Loucy (cell line): ENCODE data around the gene PIGO.

Experiments used
- H2AFZ ChIP-seq: fragments of 200-600 bp; sonication (generic); 2 replicates; pipeline ENCODE4 v1.6.0; 2016; ENCODE audit warnings: antibody characterized with exemption, mild to moderate bottlenecking, low read length, moderate library complexity
- H3F3A ChIP-seq: fragments of 200-600 bp; 2 replicates; pipeline ENCODE4 v1.6.0; 2016; ENCODE audit warnings: antibody characterized with exemption, low read depth, mild to moderate bottlenecking
- H3K27me3 ChIP-seq: fragments of 200-600 bp; sonication (generic); 2 replicates; pipeline ENCODE4 v1.6.1; 2014; ENCODE audit warnings: low read length, mild to moderate bottlenecking; ENCODE audit not compliant: insufficient read depth, poor library complexity, severe bottlenecking
- H3K36me3 ChIP-seq: fragments of 200-600 bp; sonication (generic); 2 replicates; pipeline ENCODE4 v1.6.1; 2016; ENCODE audit warnings: low read length; ENCODE audit not compliant: insufficient read depth
- H3K4me1 ChIP-seq: fragments of 200-600 bp; sonication (generic); 2 replicates; pipeline ENCODE4 v1.5.1; 2014; ENCODE audit warnings: low read length, mild to moderate bottlenecking; ENCODE audit not compliant: insufficient read depth, poor library complexity, severe bottlenecking
- H3K4me2 ChIP-seq: fragments of 200-600 bp; sonication (generic); 2 replicates; pipeline ENCODE4 v1.6.0; 2014; ENCODE audit warnings: antibody characterized with exemption, low read length, low read depth, mild to moderate bottlenecking; ENCODE audit not compliant: poor library complexity, severe bottlenecking
- H3K4me3 ChIP-seq: fragments of 200-600 bp; sonication (generic); 2 replicates; pipeline ENCODE4 v1.5.1; 2014; ENCODE audit warnings: low read length, mild to moderate bottlenecking, mixed read lengths; ENCODE audit not compliant: poor library complexity, severe bottlenecking
- H3K79me2 ChIP-seq: fragments of 200-600 bp; sonication (generic); 2 replicates; pipeline ENCODE4 v1.6.1; 2014; ENCODE audit warnings: low read length; ENCODE audit not compliant: insufficient read depth
- H3K9ac ChIP-seq: fragments of 200-600 bp; sonication (generic); 2 replicates; pipeline ENCODE4 v1.6.0; 2014; ENCODE audit warnings: mild to moderate bottlenecking, low read depth, low read length, moderate library complexity; ENCODE audit not compliant: poor library complexity, severe bottlenecking
- H3K9me2 ChIP-seq: fragments of 200-600 bp; sonication (generic); replicated peaks from 2 replicates; pipeline ENCODE4 v1.6.1; 2016; ENCODE audit warnings: low read depth, low read length, mixed read lengths
- H3K9me3 ChIP-seq: fragments of 200-600 bp; sonication (generic); 2 replicates; pipeline ENCODE4 v1.6.1; 2014; ENCODE audit warnings: mild to moderate bottlenecking, antibody characterized with exemption, low read length, low read depth; ENCODE audit not compliant: insufficient read depth
- H4K20me1 ChIP-seq: fragments of 200-600 bp; sonication (generic); 2 replicates; pipeline ENCODE4 v1.6.0; 2014; ENCODE audit warnings: antibody characterized with exemption, low read length, mild to moderate bottlenecking; ENCODE audit not compliant: insufficient read depth, poor library complexity, severe bottlenecking
- EZH2phosphoT487 ChIP-seq: fragments of 200-600 bp; IDR thresholded peaks from 2 replicates; pipeline ENCODE4 v1.6.1; 2018; ENCODE audit warnings: antibody characterized with exemption, mild to moderate bottlenecking, moderate library complexity, borderline replicate concordance
- TF ChIP-seq, protein P1 (sequence below): fragments of 200-600 bp; sonication (generic); conservative IDR thresholded peaks from 2 replicates; pipeline ENCODE4 v1.5.1; 2014; ENCODE audit warnings: mild to moderate bottlenecking, antibody characterized with exemption, low read length

PIGO gene

GRCh38 chr9:35085078-35085477 lies 11.3 kb downstream of the PIGO start:
- Histone ChIP-seq H3K9me2 (no peaks in the 10 kb centered on the region), H3K27me3 (no peaks in the 10 kb centered on the region), H3K4me1 (peaks cover 3% of the 10 kb centered on the region), H2AFZ (no peak overlapping the region), H3K4me2 (no peak overlapping the region), H4K20me1 (no peaks in the 10 kb centered on the region), H3K4me3 (no peak overlapping the region), H3K79me2 (no peaks in the 10 kb centered on the region), H3K9me3 (no peaks in the 10 kb centered on the region), H3K9ac (no peak overlapping the region), H3K36me3 (no peaks in the 10 kb centered on the region), H3F3A (no peaks in the 10 kb centered on the region)
- TF ChIP-seq EZH2phosphoT487 = no peak
- TF ChIP-seq, protein P1, sequence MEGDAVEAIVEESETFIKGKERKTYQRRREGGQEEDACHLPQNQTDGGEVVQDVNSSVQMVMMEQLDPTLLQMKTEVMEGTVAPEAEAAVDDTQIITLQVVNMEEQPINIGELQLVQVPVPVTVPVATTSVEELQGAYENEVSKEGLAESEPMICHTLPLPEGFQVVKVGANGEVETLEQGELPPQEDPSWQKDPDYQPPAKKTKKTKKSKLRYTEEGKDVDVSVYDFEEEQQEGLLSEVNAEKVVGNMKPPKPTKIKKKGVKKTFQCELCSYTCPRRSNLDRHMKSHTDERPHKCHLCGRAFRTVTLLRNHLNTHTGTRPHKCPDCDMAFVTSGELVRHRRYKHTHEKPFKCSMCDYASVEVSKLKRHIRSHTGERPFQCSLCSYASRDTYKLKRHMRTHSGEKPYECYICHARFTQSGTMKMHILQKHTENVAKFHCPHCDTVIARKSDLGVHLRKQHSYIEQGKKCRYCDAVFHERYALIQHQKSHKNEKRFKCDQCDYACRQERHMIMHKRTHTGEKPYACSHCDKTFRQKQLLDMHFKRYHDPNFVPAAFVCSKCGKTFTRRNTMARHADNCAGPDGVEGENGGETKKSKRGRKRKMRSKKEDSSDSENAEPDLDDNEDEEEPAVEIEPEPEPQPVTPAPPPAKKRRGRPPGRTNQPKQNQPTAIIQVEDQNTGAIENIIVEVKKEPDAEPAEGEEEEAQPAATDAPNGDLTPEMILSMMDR = no peak

- Histone ChIP-seq H3F3A (no peaks in the 10 kb centered on the region), H3K27me3 (no peaks in the 10 kb centered on the region), H3K4me2 (peak within 1 kb of the TSS; percentile 93), H3K4me3 (peak within 1 kb of the TSS; percentile 88), H4K20me1 (peaks cover 10% of the 10 kb centered on the region), H3K36me3 (peaks cover 6% of the 10 kb centered on the region; the same call in 1 of the 2 replicates), H3K9me2 (no peaks in the 10 kb centered on the region), H3K4me1 (peaks cover 38% of the 10 kb centered on the region), H3K79me2 (peaks cover 44% of the 10 kb centered on the region), H2AFZ (peak within 1 kb of the TSS; percentile 92), H3K9me3 (no peaks in the 10 kb centered on the region), H3K9ac (peak within 1 kb of the TSS; percentile 89)
- TF ChIP-seq, protein P1 = no peak
- TF ChIP-seq EZH2phosphoT487 = no peak
These were observed 16.7 kb downstream of the PIGO start, which contains the start of gene FANCG for GRCh38 chr9:35079426-35080341. Gene FANCG, minus strand, starts transcription at chr9:35079942. Its CDS starts 418 bp downstream, at chr9:35079524.

DNA sequence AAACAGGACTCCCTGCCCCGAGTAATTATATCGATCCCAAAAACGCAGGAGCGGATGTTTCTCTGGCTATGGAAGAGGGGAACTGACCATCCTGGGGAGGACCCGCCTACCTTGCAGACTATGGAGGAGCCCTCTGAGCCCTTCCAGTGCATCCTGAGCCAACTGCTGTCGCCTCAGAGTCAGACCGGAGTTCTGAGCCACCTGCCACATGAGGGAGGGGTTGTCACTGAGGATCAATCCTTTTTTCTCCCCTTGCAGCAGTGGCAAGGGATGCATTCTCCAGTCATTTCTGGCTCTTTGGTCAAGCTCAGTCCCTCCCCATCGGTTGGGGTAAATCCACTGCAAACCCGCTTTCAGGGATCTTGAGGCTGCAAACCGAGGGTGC lies 17.4 kb downstream of the PIGO start:
- Histone ChIP-seq H3K9me2 (no peaks in the 10 kb centered on the region), H3K36me3 (peaks cover 6% of the 10 kb centered on the region; the same call in 1 of the 2 replicates), H3F3A (no peaks in the 10 kb centered on the region), H3K4me3 (peak overlapping the region; percentile 88), H3K79me2 (peaks cover 44% of the 10 kb centered on the region), H3K9ac (peak overlapping the region; percentile 89), H3K4me2 (peak overlapping the region; percentile 93), H4K20me1 (peaks cover 10% of the 10 kb centered on the region), H3K27me3 (no peaks in the 10 kb centered on the region), H3K9me3 (no peaks in the 10 kb centered on the region), H2AFZ (peak overlapping the region; percentile 92), H3K4me1 (peaks cover 38% of the 10 kb centered on the region)
- TF ChIP-seq, protein P1 = no peak
- no peak for TF ChIP-seq EZH2phosphoT487
